Measurements from ENCODE around the gene RBM5.

RBM5 gene

GRCh38 chr3:50121072-50122032 lies 32.6 kb downstream of the RBM5 start:
- DNase-seq (ENCODE audit: low read depth): peak; percentile 28

GRCh38 chr3:50122071-50122470 lies 33.4 kb downstream of the RBM5 start:
- no peak for DNase-seq (ENCODE audit: low read depth)

- no peak for DNase-seq (ENCODE audit: low read depth)
Measured at GRCh38 chr3:50122661-50123391, 34.1 kb downstream of the RBM5 start.

- DNase-seq (ENCODE audit: low read depth): no peak
Measured at GRCh38 chr3:50123394-50124051, 34.8 kb downstream of the RBM5 start.

GRCh38 chr3:50124052-50124799 lies 35.5 kb downstream of the RBM5 start:
- DNase-seq (ENCODE audit: low read depth): no peak

GRCh38 chr3:50124800-50125178 lies 36.1 kb downstream of the RBM5 start:
- no peak for DNase-seq (ENCODE audit: low read depth)

GRCh38 chr3:50125541-50126286 lies 37.0 kb downstream of the RBM5 start:
- no peak for DNase-seq (ENCODE audit: low read depth)

GRCh38 chr3:50126287-50127211 lies 37.8 kb downstream of the RBM5 start:
- DNase-seq (ENCODE audit: low read depth): no peak

- no peak for DNase-seq (ENCODE audit: low read depth)
Measured at GRCh38 chr3:50127251-50127691, 38.6 kb downstream of the RBM5 start.

GRCh38 chr3:50128001-50128400 lies 39.3 kb downstream of the RBM5 start:
- DNase-seq (ENCODE audit: low read depth): no peak

- no peak for DNase-seq (ENCODE audit: low read depth)
Measured at GRCh38 chr3:50130436-50130835, 41.7 kb downstream of the RBM5 start.

- no peak for DNase-seq (ENCODE audit: low read depth)
Measured at GRCh38 chr3:50132421-50133282, 43.9 kb downstream of the RBM5 start.

- DNase-seq (ENCODE audit: low read depth): no peak
Measured at GRCh38 chr3:50133283-50133615, 44.5 kb downstream of the RBM5 start.

GRCh38 chr3:50134367-50134766 lies 45.6 kb downstream of the RBM5 start:
- no peak for DNase-seq (ENCODE audit: low read depth)

- no peak for DNase-seq (ENCODE audit: low read depth)
Measured at GRCh38 chr3:50135964-50136363, 47.2 kb downstream of the RBM5 start.

GRCh38 chr3:50136714-50137405 lies 48.1 kb downstream of the RBM5 start:
- DNase-seq (ENCODE audit: low read depth): no peak

- DNase-seq (ENCODE audit: low read depth): no peak
Measured at GRCh38 chr3:50137531-50137930, 48.8 kb downstream of the RBM5 start.

Data from stimulated activated CD4-positive, alpha-beta T cell treated with anti-CD3 and anti-CD28 coated beads, Interleukin-2, amount 100 ng/mL, for 4 hours (primary cell).